Osteoblast (primary cell): ENCODE results near the gene FAM117B. TPM values are rescaled to one million over a fixed set of nuclear protein-coding genes. Genes with fewer than 3 reads are reported as not detected.

Experiments used
- DNase-seq: peaks from one replicate; pipeline ENCODE4 v3.0.0; 2011; ENCODE audit warnings: low spot score, mixed read lengths; ENCODE audit not compliant: insufficient read length; ENCODE audit errors: missing footprints
- H2AFZ ChIP-seq: 2 replicates; pipeline ENCODE4 v1.6.0; 2011; ENCODE audit warnings: mild to moderate bottlenecking, low read length
- H3K27ac ChIP-seq: 2 replicates; pipeline ENCODE4 v1.5.1; 2011; ENCODE audit warnings: mild to moderate bottlenecking, low read depth, low read length, moderate library complexity
- H3K27me3 ChIP-seq: 2 replicates; pipeline ENCODE4 v1.6.0; 2012; ENCODE audit warnings: mild to moderate bottlenecking, control low read depth, inconsistent platforms, low read length, moderate library complexity; ENCODE audit not compliant: insufficient read depth
- H3K36me3 ChIP-seq: 2 replicates; pipeline ENCODE4 v1.5.1; 2011; ENCODE audit warnings: mild to moderate bottlenecking, low read length, control low read depth, moderate library complexity; ENCODE audit not compliant: insufficient read depth
- H3K4me1 ChIP-seq: 2 replicates; pipeline ENCODE4 v1.5.1; 2011; ENCODE audit warnings: mild to moderate bottlenecking, low read length, control low read depth, moderate library complexity; ENCODE audit not compliant: insufficient read depth
- H3K4me2 ChIP-seq: 2 replicates; pipeline ENCODE4 v1.6.0; 2011; ENCODE audit warnings: mild to moderate bottlenecking, low read length; ENCODE audit not compliant: insufficient read depth
- H3K4me3 ChIP-seq: fragments of 200-600 bp; sonication (generic); 3 replicates; pipeline ENCODE4 v1.5.1; 2012; ENCODE audit warnings: mild to moderate bottlenecking, low read length, inconsistent platforms; ENCODE audit not compliant: insufficient read depth
- H3K79me2 ChIP-seq: 2 replicates; pipeline ENCODE4 v1.6.0; 2012; ENCODE audit warnings: mild to moderate bottlenecking, low read length, control low read depth, inconsistent platforms; ENCODE audit not compliant: insufficient read depth
- H3K9me3 ChIP-seq: 2 replicates; pipeline ENCODE4 v1.5.1; 2011; ENCODE audit warnings: low read depth, low read length, control low read depth
- H4K20me1 ChIP-seq: 2 replicates; pipeline ENCODE4 v1.6.0; 2012; ENCODE audit warnings: mild to moderate bottlenecking, low read length, control low read depth; ENCODE audit not compliant: insufficient read depth
- total RNA-seq: library from RNA; depleted of rRNA; stranded (reverse); fragments of >200 nt; gene quantifications from 2 replicates; pipeline ENCODE4 v1.2.3, GENCODE V29; 2012
- TF ChIP-seq, protein P1 (sequence below): IDR thresholded peaks from 2 replicates; pipeline ENCODE4 v1.5.1; 2011; ENCODE audit warnings: mild to moderate bottlenecking, low read depth, low read length, moderate library complexity; ENCODE audit errors: extremely low read depth

Gene FAM117B
- total RNA-seq, 1 donor, result 2.9 TPM

DNA sequence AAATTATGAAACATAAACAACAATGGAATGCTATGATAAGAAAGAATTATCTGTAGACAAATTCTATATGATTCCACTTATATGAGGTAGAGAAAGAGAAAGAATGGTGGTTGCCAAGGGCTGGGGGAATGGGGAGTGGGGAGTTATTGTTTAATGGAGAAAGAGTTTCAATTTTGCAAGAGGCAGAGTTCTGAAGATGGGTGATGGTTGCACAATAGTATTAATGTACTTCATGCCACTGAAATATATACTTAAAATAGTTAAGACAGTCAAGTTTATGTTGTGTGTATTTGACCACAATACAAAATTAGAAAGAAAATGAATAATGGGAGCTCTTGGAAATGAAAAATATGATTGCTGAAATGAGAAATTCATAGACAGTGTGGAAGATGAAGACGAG lies 22.6 kb upstream of the FAM117B start:
- Histone ChIP-seq H4K20me1 (no peaks in the 10 kb centered on the region), H3K4me3 (no peak overlapping the region), H3K79me2 (no peaks in the 10 kb centered on the region), H3K27me3 (no peaks in the 10 kb centered on the region), H3K4me1 (no peaks in the 10 kb centered on the region), H2AFZ (no peak overlapping the region), H3K36me3 (no peaks in the 10 kb centered on the region), H3K4me2 (no peak overlapping the region), H3K9me3 (no peaks in the 10 kb centered on the region), H3K27ac (no peak overlapping the region)
- DNase-seq, result no peak
- TF ChIP-seq, protein P1, sequence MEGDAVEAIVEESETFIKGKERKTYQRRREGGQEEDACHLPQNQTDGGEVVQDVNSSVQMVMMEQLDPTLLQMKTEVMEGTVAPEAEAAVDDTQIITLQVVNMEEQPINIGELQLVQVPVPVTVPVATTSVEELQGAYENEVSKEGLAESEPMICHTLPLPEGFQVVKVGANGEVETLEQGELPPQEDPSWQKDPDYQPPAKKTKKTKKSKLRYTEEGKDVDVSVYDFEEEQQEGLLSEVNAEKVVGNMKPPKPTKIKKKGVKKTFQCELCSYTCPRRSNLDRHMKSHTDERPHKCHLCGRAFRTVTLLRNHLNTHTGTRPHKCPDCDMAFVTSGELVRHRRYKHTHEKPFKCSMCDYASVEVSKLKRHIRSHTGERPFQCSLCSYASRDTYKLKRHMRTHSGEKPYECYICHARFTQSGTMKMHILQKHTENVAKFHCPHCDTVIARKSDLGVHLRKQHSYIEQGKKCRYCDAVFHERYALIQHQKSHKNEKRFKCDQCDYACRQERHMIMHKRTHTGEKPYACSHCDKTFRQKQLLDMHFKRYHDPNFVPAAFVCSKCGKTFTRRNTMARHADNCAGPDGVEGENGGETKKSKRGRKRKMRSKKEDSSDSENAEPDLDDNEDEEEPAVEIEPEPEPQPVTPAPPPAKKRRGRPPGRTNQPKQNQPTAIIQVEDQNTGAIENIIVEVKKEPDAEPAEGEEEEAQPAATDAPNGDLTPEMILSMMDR, result no peak

DNA sequence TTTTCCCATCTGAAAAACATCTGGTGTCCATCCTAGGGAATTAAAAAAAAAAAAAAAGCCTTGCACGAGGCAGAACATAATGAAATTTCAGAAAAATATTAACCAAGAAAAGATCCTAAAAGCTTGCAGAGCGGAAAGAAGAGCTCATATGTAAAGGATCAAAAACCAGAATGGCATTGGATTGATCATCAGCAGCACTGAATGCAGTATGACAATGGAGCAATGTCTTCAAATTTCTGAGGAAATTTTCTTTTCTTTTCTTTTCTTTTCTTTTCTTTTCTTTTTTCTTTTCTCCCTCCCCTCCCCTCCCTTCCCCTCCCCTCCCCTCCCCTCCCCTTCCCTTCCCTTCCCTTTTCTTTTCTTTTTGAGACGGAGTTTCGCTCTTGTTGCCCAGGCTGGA lies 21.3 kb upstream of the FAM117B start:
- Histone ChIP-seq H4K20me1 (no peaks in the 10 kb centered on the region), H3K79me2 (no peaks in the 10 kb centered on the region), H3K36me3 (no peaks in the 10 kb centered on the region), H3K4me2 (no peak overlapping the region), H3K27me3 (no peaks in the 10 kb centered on the region), H3K4me1 (no peaks in the 10 kb centered on the region), H2AFZ (no peak overlapping the region), H3K9me3 (no peaks in the 10 kb centered on the region), H3K4me3 (no peak overlapping the region), H3K27ac (no peak overlapping the region)
- TF ChIP-seq, protein P1, result no peak
- DNase-seq, result no peak

DNA sequence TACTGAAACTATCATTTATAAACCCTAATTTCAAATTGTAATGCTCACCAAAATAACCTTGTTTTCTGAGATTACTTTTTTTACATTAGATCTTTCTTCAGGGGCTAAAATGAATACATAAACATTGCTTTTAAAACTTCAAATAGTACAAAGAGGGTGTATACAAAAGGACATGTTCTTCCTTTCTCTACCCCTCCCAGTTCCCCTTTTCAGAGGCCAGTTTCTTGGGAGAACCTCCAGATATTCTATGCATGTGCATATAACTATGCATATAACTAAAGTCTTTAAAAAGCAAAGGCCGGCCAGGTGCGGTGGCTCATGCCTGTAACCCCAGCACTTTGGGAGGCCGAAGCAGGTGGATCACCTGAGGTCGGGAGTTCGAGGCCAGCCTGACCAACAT lies 10.6 kb upstream of the FAM117B start:
- Histone ChIP-seq H2AFZ (no peak overlapping the region), H3K27me3 (no peaks in the 10 kb centered on the region), H3K36me3 (no peaks in the 10 kb centered on the region), H4K20me1 (no peaks in the 10 kb centered on the region), H3K4me3 (no peak overlapping the region), H3K4me1 (no peaks in the 10 kb centered on the region), H3K9me3 (no peaks in the 10 kb centered on the region), H3K4me2 (no peak overlapping the region), H3K79me2 (no peaks in the 10 kb centered on the region), H3K27ac (no peak overlapping the region)
- TF ChIP-seq, protein P1, result no peak
- no peak for DNase-seq

DNA sequence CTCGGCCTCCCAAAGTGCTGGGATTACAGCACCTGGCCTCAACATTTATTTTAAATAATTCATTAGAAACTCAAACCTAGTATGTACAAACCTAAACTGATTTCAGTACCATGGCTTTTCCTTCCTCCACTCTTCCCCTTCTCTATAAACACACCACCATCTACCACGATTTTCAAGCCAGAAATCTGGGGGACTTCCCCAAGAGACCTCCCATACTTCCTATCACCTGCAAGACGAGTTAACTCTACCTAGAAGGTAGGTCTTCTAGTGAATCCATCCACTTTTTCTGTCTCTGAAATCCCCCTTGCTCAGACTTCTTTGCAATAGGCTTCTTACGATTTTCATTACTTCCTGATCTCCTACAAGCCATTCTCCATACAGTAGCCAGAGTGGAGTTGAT lies 7.7 kb upstream of the FAM117B start:
- Histone ChIP-seq H3K9me3 (no peaks in the 10 kb centered on the region), H3K27me3 (no peaks in the 10 kb centered on the region), H3K79me2 (no peaks in the 10 kb centered on the region), H2AFZ (no peak overlapping the region), H3K36me3 (no peaks in the 10 kb centered on the region), H3K27ac (no peak overlapping the region), H3K4me2 (no peak overlapping the region), H3K4me1 (no peaks in the 10 kb centered on the region), H3K4me3 (no peak overlapping the region), H4K20me1 (no peaks in the 10 kb centered on the region)
- no peak for DNase-seq
- TF ChIP-seq, protein P1, result no peak
